Measurements from ENCODE around the gene PAX2.

Gene PAX2

GRCh38 chr10:100760726-100761125, 15.3 kb downstream of the PAX2 start:
- DNase-seq: no peak

GRCh38 chr10:100761191-100761590, 15.8 kb downstream of the PAX2 start:
- DNase-seq: no peak

GRCh38 chr10:100763043-100763747, 17.8 kb downstream of the PAX2 start:
- DNase-seq: no peak

GRCh38 chr10:100766693-100767421, 21.5 kb downstream of the PAX2 start:
- DNase-seq: no peak

DNA sequence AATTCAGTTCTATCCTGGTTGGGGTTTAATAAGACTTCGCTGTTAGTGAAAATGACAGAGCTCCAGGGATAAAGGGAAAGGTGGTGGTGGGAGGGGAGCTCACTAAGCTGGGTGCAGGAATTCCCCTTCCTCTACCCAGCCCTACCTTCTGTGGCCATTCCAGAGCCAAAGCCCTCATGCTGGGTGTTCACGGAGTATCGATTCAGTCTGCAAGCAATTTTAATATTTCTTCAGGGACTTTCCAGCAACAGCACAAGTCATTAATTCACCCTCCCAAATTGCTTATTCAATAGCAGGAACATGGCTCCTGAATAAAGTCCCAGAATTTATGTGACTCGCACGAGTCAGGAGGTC, 22.0 kb downstream of the PAX2 start:
- no peak for DNase-seq

DNA sequence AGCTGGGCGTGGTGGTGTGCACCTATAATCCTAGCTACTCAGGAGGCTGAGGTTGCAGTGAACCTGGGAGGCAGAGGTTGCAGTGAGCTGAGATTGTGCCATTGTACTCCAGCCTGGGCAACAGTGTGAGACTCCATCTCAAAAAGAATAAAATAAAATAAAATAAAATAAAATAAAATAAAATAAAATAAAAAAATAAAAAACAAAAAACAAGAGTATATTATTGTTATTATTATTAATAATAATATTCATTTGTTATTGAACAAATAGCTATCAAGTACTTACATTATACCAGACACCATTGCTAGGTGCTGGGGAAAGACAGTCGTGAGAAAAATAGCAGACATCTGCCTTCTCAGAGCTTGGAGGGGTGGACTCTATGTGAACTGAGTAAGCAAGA, 24.1 kb downstream of the PAX2 start:
- no peak for DNase-seq

DNA sequence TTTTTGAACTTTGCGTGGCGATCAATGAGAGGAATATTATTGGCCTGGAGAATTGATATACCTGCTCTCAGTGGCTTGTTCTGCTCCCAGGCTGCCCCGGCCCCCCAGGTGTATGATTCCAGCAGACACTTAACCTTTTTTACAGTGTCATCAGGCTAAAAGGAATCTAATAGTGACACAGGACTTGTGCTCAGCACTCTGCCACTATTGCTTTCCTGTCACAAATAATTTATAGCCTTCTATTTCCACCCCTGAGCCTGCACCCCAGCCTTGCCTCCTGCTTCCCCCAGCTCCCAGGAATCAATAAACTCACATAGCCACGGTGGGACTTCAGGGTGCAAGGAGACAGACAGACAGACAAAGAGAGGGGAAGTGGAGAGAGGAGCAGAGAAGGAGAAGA, 28.3 kb downstream of the PAX2 start:
- no peak for DNase-seq

GRCh38 chr10:100774223-100774622, 28.8 kb downstream of the PAX2 start:
- no peak for DNase-seq

DNA sequence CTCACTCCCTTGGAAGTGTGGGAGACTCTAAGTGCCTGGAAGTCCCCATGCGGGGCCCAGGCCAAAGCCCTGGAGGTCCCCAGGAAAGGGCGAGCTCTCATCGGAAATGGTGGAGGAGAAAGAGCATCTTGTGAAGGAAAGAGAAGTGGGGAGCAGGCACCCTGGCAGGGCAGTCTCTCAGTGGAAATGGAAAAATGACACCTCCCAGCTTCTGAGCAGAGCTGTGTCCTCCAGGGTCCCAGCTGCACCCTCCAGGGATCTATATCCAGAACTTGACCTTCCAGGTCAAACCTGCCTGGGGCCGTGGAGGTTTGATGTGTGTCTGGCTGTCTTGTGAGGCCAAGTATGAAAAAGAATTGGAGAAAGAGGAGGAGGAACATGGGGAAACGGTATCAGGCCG, 29.5 kb downstream of the PAX2 start:
- DNase-seq: no peak

DNA sequence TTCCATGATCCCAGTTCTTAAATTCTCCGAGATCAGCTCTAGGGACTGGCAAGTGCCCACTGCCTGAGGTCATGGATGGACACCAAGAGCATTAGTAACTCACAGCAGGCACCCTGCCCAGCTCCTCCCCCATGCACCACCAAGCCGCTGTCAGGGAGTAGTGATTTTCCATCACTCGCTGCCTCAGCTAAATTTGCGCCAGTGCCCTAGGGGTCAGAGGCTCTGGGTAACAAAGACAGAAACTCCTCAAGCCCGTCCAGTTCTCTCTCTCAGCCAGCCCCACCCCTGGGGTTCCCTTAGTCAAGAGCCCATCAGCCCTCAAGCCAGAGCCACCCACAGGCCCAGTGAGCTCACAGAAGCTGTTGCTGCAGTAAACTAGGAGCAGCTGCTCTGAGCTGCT, 30.0 kb downstream of the PAX2 start:
- DNase-seq: no peak

GRCh38 chr10:100775871-100776270, 30.5 kb downstream of the PAX2 start:
- no peak for DNase-seq

- no peak for DNase-seq
Measured at GRCh38 chr10:100776671-100777070, 31.3 kb downstream of the PAX2 start.

DNA sequence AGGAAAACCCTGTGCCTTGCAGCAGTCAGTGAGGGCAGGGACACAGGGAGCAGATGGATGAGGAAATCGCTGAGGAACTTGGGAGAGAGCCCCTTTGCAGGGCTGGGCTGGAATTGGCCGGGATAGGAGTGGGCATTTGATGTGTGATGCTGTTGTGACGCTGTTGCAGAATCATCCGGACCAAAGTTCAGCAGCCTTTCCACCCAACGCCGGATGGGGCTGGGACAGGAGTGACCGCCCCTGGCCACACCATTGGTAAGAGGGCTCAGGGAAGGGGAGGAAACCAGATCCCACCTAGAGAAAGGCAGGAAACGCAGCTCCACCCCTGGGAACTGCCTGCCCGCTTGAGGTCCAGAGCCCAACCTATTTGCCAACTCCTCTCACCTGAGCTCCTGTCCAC, 33.9 kb downstream of the PAX2 start:
- no peak for DNase-seq

DNA sequence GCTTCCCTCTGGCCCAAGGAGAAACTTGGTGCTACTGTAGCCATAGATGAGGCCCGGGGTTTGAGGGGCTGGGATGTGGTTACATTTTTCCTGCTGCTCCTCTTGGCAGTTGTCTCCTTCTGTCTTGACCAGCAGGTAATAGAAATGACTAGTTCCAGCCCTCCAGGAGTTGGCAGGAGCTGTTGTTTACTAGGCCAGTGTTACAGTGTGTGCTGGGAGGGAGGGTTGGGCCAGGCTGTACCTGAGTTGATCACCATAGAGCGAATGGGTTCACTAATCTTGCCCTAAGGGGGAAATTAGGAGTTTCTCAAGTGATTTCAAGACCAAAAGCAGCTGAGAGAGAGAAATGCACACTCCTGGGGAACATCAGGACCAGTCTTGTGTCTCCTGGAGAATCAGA, 34.9 kb downstream of the PAX2 start:
- no peak for DNase-seq

DNA sequence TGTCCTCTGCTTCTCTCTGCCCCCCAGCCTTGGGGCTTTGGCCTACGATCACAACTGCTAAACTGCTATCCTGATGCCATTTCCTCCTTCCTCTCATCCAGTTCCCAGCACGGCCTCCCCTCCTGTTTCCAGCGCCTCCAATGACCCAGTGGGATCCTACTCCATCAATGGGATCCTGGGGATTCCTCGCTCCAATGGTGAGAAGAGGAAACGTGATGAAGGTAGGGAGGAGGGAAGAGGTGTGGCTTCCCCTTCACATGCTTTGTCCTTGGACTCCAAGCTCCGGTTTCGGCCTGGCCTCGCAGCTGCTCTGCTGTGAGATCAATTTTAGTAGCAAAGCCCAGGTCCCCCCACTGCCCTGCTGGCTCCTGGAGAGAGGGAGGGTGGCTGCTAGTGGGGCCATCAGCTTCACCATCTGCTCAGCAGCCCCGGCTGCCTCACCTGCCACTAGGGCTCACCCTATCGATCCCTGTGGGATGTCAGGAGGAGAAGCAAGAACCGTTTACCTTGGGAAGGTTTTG, 35.8 kb downstream of the PAX2 start:
- no peak for DNase-seq

DNA sequence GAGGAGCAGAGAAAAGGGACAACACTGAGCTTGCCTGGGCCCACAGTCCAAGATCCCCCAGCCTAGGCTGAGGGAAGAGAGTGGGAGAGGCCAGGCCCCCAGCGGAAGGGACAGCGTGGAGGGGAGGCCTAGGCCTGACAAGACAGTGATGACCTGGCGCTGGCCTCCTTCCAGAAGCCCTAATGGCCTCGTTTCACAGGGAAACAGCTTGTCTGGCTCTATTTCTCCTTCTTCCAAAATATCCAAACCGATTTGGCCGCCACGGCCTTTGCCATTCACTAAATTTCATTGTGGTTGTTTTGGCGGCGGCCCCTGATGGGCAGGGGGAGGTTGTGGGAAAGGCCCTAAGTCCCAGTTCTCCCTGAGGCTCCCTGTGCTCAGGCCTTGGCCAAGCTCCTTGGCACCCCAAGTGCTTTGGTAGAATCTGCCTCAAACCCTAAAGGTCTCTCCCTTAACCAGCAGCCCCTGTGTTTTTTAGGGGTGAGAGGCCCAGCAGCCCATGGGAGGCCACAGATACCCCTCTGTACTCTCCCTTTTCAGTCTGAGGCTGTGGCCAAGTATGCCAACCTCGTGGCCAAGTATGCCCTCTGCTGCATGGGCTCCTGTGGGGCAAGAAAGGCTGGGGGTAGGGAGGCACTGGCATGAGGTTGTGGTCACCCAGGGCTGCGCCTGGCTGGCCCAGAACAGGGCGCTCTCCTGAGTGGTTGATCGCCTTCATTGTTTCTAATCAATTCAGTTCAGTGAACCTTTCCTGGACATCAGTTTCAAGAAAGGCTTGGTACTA, 37.3 kb downstream of the PAX2 start:
- no peak for DNase-seq

- DNase-seq: no peak
Measured at GRCh38 chr10:100784126-100784525, 38.7 kb downstream of the PAX2 start.

DNA sequence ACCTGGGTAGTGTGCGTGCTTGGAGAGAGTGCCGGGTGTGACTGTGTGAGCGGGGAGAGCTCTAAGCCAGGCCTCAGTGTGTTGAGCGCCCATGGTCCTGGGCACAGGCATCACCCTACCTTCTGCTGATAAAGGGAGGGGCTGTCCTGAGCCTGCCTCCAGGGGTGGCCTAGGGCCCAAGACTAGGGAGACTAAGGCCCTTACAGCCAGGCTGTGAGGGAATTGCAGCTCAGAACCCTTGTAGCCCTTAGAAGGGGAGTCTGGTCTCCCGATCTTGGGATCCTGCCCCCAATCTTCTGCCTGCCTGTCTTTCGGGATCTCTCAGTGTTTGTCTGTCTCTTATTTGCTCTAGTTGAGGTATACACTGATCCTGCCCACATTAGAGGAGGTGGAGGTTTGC, 41.2 kb downstream of the PAX2 start:
- DNase-seq: no peak

- DNase-seq: no peak
Measured at GRCh38 chr10:100788002-100788903, 42.9 kb downstream of the PAX2 start.

DNA sequence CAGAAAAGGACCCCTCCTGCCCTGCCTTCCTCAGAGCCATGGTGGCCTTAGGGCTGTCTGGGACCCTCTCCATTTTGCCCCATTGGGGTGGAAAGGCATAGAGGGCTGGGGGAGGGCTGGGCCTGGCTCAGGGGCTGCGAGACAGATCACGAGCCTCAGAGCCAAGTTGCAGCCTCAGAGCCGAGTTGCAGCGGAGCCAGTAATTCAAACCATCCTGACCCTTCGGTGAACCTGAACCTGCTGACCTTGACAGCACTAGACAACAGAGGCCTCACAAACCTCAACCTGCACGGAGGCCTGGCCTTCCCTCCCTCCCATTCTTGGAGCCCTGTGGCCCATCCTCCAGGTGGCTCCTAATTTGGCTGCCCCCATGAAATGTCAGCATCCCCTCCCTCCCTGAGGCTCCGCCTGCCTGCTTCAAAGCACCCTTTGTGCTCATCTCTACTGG, 45.4 kb downstream of the PAX2 start:
- DNase-seq: no peak

DNA sequence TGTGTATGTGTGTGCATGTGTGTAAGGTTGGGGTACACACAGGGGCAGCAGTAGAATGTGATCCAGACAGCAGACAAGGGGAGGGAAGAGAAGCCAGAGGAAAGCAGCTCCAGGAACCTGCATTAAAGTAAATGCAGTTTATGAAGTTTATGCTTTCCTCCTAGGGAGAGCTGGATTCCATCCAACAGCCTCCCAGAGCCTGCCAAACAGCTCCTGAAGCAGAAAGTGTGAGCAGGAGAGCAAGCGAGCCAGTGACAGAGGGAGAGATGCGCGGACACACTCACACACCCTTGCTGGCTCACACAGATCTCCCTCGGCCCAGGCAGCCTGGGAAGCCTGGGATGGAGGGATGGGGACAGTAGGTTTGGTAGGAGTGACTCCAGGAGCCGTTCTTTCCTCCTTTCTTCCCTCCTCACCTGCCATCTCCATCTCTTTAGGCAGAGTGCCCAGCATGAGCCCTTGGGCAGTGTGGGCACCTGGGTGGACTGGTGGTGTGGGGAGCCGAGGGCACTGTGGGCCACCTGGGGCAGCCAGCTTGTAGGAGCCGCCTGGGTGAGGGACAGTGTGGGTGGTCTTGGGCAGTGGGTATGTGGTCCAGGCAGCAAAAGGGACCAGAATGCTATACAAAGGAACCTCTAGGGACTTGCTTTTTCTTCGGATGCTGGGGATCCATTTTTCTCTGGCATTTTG, 46.1 kb downstream of the PAX2 start:
- DNase-seq: no peak

- no peak for DNase-seq
Measured at GRCh38 chr10:100792574-100792973, 47.2 kb downstream of the PAX2 start.

Measured in cerebellar nuclear complex (tissue), 1 donor.